WTC11 (cell line): ENCODE measurements around the gene QTRT2. TPM values are rescaled to one million over a fixed set of nuclear protein-coding genes. Genes with fewer than 3 reads are reported as not detected.

Source experiments
- ATF1 ChIP-seq: sonication (generic); formaldehyde crosslinking; IDR thresholded peaks from 2 replicates; pipeline ENCODE4 v1.8.1; 2023; ENCODE audit warnings: mild to moderate bottlenecking, moderate library complexity, missing genetic modification reagents
- ETV6 ChIP-seq: sonication (generic); formaldehyde crosslinking; IDR thresholded peaks from 2 replicates; pipeline ENCODE4 v1.8.1; 2022; ENCODE audit warnings: mild to moderate bottlenecking, missing genetic modification reagents
- NR3C1 ChIP-seq: sonication (generic); formaldehyde crosslinking; conservative IDR thresholded peaks from 2 replicates; pipeline ENCODE4 v1.8.1; 2023; ENCODE audit warnings: low read depth, mild to moderate bottlenecking, missing genetic modification reagents
- PRRX2 ChIP-seq: fragments of 250-450 bp; sonication (Bioruptor Pico); IDR thresholded peaks from 2 replicates; pipeline ENCODE4 v1.8.0; 2021; ENCODE audit warnings: mild to moderate bottlenecking
- TP53 ChIP-seq: sonication (generic); formaldehyde crosslinking; IDR thresholded peaks from 2 replicates; pipeline ENCODE4 v1.8.1; 2023; ENCODE audit warnings: mild to moderate bottlenecking, missing genetic modification reagents
- ZNF219 ChIP-seq: sonication (generic); formaldehyde crosslinking; IDR thresholded peaks from 2 replicates; pipeline ENCODE4 v1.8.0; 2023; ENCODE audit warnings: missing genetic modification reagents, mild to moderate bottlenecking, borderline replicate concordance
- ZNF396 ChIP-seq: fragments of 250-450 bp; sonication (Bioruptor Pico); IDR thresholded peaks from 2 replicates; pipeline ENCODE4 v1.8.0; 2021; ENCODE audit warnings: mild to moderate bottlenecking, moderate library complexity, borderline replicate concordance
- total RNA-seq: library from RNA; stranded (reverse); gene quantifications from 3 replicates; pipeline ENCODE4 v1.2.3, GENCODE V29; 2021
- TF ChIP-seq, protein P1 (sequence below): fragments of 250-450 bp; sonication (Bioruptor Pico); IDR thresholded peaks from 2 replicates; pipeline ENCODE4 v1.9.0; 2021; ENCODE audit warnings: mild to moderate bottlenecking
- TF ChIP-seq, protein P2 (sequence below): sonication (generic); formaldehyde crosslinking; IDR thresholded peaks from 2 replicates; pipeline ENCODE4 v1.8.0; 2023; ENCODE audit warnings: missing genetic modification reagents, mild to moderate bottlenecking, borderline replicate concordance
- TF ChIP-seq, protein P3 (sequence below): sonication (generic); formaldehyde crosslinking; IDR thresholded peaks from 2 replicates; pipeline ENCODE4 v1.8.1; 2022; ENCODE audit warnings: low read depth, mild to moderate bottlenecking, moderate library complexity, missing genetic modification reagents, borderline replicate concordance
- TF ChIP-seq, protein P4 (sequence below): sonication (generic); formaldehyde crosslinking; IDR thresholded peaks from 2 replicates; pipeline ENCODE4 v1.8.1; 2022; ENCODE audit warnings: low read depth, missing genetic modification reagents, borderline replicate concordance
- TF ChIP-seq, protein P5 (sequence below): sonication (generic); formaldehyde crosslinking; IDR thresholded peaks from 2 replicates; pipeline ENCODE4 v1.8.1; 2022; ENCODE audit warnings: mild to moderate bottlenecking, missing genetic modification reagents, moderate library complexity, borderline replicate concordance
- TF ChIP-seq, protein P6 (sequence below): sonication (generic); formaldehyde crosslinking; IDR thresholded peaks from 2 replicates; pipeline ENCODE4 v1.8.1; 2023; ENCODE audit warnings: mild to moderate bottlenecking, missing genetic modification reagents

Gene QTRT2
- total RNA-seq, 1 experiment from 2014 or later: 40.0 TPM

DNA sequence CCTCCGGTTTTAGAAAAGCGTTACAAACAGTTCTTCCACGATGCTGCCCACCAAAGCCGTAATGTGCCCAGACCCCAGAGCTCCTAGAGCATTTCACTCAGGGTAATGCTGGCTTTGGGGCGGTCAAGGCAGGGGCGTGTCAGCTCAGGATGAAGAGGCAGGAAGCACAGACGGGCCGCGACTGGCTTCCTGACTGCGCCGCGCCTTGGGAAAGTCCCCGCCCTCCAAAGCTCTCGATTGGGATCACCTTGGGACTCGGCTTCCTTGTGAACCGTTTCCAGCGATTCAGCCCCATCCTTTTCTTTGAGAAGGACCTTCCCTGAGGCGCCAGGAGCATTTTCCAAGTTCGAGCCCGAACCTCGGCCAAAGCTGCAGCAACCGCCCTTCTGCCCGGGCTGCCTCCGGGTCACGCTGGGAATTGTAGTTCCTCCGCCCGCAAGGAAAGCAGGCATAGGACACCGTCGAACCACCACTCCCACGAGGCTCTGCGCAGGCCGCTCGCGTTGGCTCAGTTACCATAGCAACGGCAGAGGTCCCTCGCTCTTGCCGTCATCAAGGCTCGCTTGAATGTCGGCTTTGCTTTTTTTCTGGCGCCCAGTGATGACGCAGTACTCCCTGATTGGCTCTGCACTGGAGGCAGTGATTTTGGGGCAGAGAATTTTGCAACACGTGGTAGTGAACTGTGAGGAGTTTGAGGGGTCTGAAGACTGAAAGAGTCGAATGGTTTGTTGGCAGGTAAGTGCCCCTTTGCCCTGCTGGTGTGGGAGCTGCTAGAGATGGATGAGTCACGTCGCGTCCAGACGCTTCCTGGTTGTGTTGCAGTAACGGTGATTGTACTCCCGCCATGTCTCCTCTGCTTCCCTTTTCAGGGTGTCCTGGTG, at the start of gene QTRT2, which contains the start of gene CCDC191 (continued):
- TF ChIP-seq, protein P1, sequence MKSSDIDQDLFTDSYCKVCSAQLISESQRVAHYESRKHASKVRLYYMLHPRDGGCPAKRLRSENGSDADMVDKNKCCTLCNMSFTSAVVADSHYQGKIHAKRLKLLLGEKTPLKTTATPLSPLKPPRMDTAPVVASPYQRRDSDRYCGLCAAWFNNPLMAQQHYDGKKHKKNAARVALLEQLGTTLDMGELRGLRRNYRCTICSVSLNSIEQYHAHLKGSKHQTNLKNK (CRISPR knock-in tag): no peak
- TF ChIP-seq, protein P2, sequence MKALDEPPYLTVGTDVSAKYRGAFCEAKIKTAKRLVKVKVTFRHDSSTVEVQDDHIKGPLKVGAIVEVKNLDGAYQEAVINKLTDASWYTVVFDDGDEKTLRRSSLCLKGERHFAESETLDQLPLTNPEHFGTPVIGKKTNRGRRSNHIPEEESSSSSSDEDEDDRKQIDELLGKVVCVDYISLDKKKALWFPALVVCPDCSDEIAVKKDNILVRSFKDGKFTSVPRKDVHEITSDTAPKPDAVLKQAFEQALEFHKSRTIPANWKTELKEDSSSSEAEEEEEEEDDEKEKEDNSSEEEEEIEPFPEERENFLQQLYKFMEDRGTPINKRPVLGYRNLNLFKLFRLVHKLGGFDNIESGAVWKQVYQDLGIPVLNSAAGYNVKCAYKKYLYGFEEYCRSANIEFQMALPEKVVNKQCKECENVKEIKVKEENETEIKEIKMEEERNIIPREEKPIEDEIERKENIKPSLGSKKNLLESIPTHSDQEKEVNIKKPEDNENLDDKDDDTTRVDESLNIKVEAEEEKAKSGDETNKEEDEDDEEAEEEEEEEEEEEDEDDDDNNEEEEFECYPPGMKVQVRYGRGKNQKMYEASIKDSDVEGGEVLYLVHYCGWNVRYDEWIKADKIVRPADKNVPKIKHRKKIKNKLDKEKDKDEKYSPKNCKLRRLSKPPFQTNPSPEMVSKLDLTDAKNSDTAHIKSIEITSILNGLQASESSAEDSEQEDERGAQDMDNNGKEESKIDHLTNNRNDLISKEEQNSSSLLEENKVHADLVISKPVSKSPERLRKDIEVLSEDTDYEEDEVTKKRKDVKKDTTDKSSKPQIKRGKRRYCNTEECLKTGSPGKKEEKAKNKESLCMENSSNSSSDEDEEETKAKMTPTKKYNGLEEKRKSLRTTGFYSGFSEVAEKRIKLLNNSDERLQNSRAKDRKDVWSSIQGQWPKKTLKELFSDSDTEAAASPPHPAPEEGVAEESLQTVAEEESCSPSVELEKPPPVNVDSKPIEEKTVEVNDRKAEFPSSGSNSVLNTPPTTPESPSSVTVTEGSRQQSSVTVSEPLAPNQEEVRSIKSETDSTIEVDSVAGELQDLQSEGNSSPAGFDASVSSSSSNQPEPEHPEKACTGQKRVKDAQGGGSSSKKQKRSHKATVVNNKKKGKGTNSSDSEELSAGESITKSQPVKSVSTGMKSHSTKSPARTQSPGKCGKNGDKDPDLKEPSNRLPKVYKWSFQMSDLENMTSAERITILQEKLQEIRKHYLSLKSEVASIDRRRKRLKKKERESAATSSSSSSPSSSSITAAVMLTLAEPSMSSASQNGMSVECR (CRISPR knock-in tag): peak; percentile 86; the same call in 1 of the 2 replicates
- TF ChIP-seq ZNF396 (CRISPR knock-in tag): no peak
- TF ChIP-seq PRRX2 (CRISPR knock-in tag): no peak
- no peak for TF ChIP-seq TP53 (CRISPR knock-in tag)
- TF ChIP-seq ETV6 (CRISPR knock-in tag): no peak
- TF ChIP-seq, protein P3, sequence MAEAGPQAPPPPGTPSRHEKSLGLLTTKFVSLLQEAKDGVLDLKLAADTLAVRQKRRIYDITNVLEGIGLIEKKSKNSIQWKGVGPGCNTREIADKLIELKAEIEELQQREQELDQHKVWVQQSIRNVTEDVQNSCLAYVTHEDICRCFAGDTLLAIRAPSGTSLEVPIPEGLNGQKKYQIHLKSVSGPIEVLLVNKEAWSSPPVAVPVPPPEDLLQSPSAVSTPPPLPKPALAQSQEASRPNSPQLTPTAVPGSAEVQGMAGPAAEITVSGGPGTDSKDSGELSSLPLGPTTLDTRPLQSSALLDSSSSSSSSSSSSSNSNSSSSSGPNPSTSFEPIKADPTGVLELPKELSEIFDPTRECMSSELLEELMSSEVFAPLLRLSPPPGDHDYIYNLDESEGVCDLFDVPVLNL (CRISPR knock-in tag): no peak
- TF ChIP-seq, protein P4, sequence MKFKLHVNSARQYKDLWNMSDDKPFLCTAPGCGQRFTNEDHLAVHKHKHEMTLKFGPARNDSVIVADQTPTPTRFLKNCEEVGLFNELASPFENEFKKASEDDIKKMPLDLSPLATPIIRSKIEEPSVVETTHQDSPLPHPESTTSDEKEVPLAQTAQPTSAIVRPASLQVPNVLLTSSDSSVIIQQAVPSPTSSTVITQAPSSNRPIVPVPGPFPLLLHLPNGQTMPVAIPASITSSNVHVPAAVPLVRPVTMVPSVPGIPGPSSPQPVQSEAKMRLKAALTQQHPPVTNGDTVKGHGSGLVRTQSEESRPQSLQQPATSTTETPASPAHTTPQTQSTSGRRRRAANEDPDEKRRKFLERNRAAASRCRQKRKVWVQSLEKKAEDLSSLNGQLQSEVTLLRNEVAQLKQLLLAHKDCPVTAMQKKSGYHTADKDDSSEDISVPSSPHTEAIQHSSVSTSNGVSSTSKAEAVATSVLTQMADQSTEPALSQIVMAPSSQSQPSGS (CRISPR knock-in tag): no peak
- no peak for TF ChIP-seq NR3C1 (CRISPR knock-in tag)
- TF ChIP-seq ATF1: no peak
- TF ChIP-seq, protein P5, sequence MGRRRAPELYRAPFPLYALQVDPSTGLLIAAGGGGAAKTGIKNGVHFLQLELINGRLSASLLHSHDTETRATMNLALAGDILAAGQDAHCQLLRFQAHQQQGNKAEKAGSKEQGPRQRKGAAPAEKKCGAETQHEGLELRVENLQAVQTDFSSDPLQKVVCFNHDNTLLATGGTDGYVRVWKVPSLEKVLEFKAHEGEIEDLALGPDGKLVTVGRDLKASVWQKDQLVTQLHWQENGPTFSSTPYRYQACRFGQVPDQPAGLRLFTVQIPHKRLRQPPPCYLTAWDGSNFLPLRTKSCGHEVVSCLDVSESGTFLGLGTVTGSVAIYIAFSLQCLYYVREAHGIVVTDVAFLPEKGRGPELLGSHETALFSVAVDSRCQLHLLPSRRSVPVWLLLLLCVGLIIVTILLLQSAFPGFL (CRISPR knock-in tag): no peak
- no peak for TF ChIP-seq ZNF219 (CRISPR knock-in tag)
- TF ChIP-seq, protein P6, sequence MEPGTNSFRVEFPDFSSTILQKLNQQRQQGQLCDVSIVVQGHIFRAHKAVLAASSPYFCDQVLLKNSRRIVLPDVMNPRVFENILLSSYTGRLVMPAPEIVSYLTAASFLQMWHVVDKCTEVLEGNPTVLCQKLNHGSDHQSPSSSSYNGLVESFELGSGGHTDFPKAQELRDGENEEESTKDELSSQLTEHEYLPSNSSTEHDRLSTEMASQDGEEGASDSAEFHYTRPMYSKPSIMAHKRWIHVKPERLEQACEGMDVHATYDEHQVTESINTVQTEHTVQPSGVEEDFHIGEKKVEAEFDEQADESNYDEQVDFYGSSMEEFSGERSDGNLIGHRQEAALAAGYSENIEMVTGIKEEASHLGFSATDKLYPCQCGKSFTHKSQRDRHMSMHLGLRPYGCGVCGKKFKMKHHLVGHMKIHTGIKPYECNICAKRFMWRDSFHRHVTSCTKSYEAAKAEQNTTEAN (CRISPR knock-in tag): no peak
